ENCODE data around the gene MCC.

Gene MCC

GRCh38 chr5:113358696-113359095 is 129.6 kb downstream of the MCC start:
- DNase-seq = no peak
- Histone ChIP-seq H2BK5ac (ENCODE audit: low read depth, low read length, poor library complexity) (no peak overlapping the region), H4K12ac (ENCODE audit: low read depth, low read length) (no peak overlapping the region), H3K79me1 (ENCODE audit: low read length) (no peaks in the 10 kb centered on the region), H3K23ac (ENCODE audit: low read length) (no peak overlapping the region), H3K14ac (ENCODE audit: low read length) (no peak overlapping the region), H3K4me1 (ENCODE audit: control insufficient read depth in 1 of 2, insufficient read depth in 2 of 2, low read length in 2 of 2) (no peaks in the 10 kb centered on the region), H3K4ac (ENCODE audit: low read depth, low read length) (no peak overlapping the region), H3K4me3 (ENCODE audit: low read depth, low read length) (no peak overlapping the region), H3K9me3 (ENCODE audit: insufficient read depth, low read depth, low read length) (no peaks in the 10 kb centered on the region), H2BK120ac (ENCODE audit: insufficient read depth, low read length, poor library complexity) (no peak overlapping the region), H2AFZ (ENCODE audit: insufficient read depth, low read length, poor library complexity) (no peak overlapping the region), H3K9ac (ENCODE audit: low read length) (no peak overlapping the region), H3K18ac (ENCODE audit: low read length) (no peak overlapping the region), H3K79me2 (ENCODE audit: control insufficient read depth, insufficient read depth, low read length, poor library complexity) (no peaks in the 10 kb centered on the region), H2AK5ac (ENCODE audit: low read length) (no peak overlapping the region), H3K27ac (ENCODE audit: low read depth, low read length) (no peak overlapping the region), H4K91ac (ENCODE audit: low read depth, low read length) (no peak overlapping the region), H3K27me3 (ENCODE audit: insufficient read depth, low read length) (no peaks in the 10 kb centered on the region), H2BK12ac (ENCODE audit: low read length) (no peak overlapping the region), H3K36me3 (ENCODE audit: control insufficient read depth in 1 of 2, insufficient read depth in 2 of 2, low read length in 2 of 2) (no peaks in the 10 kb centered on the region), H4K8ac (ENCODE audit: low read depth, low read length) (no peak overlapping the region), H3K4me2 (ENCODE audit: low read length) (no peak overlapping the region)
- WGBS (ENCODE audit: extremely low coverage, insufficient coverage, insufficient read length) = no CpG with 5 or more reads among the region's 3 CpGs

- H3K4me1 ChIP-seq (ENCODE audit: control insufficient read depth in 1 of 2, insufficient read depth in 2 of 2, low read length in 2 of 2) = peaks cover 0 to 2% of the 10 kb centered on the region in 2 experiments
- no peaks in the 10 kb centered on the region for H3K79me1 ChIP-seq (ENCODE audit: low read length)
- no peaks in the 10 kb centered on the region for H3K9me3 ChIP-seq (ENCODE audit: insufficient read depth, low read depth, low read length)
- no peak overlapping the region for H4K12ac ChIP-seq (ENCODE audit: low read depth, low read length)
- WGBS (ENCODE audit: extremely low coverage, insufficient coverage, insufficient read length) = no CpG with 5 or more reads among the region's 3 CpGs
- no peak overlapping the region for H3K4ac ChIP-seq (ENCODE audit: low read depth, low read length)
- H3K79me2 ChIP-seq (ENCODE audit: control insufficient read depth, insufficient read depth, low read length, poor library complexity) = no peaks in the 10 kb centered on the region
- H2BK120ac ChIP-seq (ENCODE audit: insufficient read depth, low read length, poor library complexity) = no peak overlapping the region
- no peak overlapping the region for H2BK5ac ChIP-seq (ENCODE audit: low read depth, low read length, poor library complexity)
- H4K91ac ChIP-seq (ENCODE audit: low read depth, low read length) = no peak overlapping the region
- H3K4me2 ChIP-seq (ENCODE audit: low read length) = no peak overlapping the region
- no peak overlapping the region for H2BK12ac ChIP-seq (ENCODE audit: low read length)
- no peak overlapping the region for H3K14ac ChIP-seq (ENCODE audit: low read length)
- no peaks in the 10 kb centered on the region for H3K27me3 ChIP-seq (ENCODE audit: insufficient read depth, low read length)
- no peak overlapping the region for H3K9ac ChIP-seq (ENCODE audit: low read length)
- H2AFZ ChIP-seq (ENCODE audit: insufficient read depth, low read length, poor library complexity) = no peak overlapping the region
- DNase-seq = no peak
- no peak overlapping the region for H3K18ac ChIP-seq (ENCODE audit: low read length)
- no peak overlapping the region for H3K23ac ChIP-seq (ENCODE audit: low read length)
- no peaks in the 10 kb centered on the region for H3K36me3 ChIP-seq (ENCODE audit: control insufficient read depth in 1 of 2, insufficient read depth in 2 of 2, low read length in 2 of 2)
- H2AK5ac ChIP-seq (ENCODE audit: low read length) = no peak overlapping the region
- no peak overlapping the region for H3K27ac ChIP-seq (ENCODE audit: low read depth, low read length)
- no peak overlapping the region for H3K4me3 ChIP-seq (ENCODE audit: low read depth, low read length)
- H4K8ac ChIP-seq (ENCODE audit: low read depth, low read length) = no peak overlapping the region
These were observed 130.4 kb downstream of the MCC start for GRCh38 chr5:113357696-113358476.

GRCh38 chr5:113356487-113356886 is 131.8 kb downstream of the MCC start:
- Histone ChIP-seq H2BK120ac (ENCODE audit: insufficient read depth, low read length, poor library complexity) (no peak overlapping the region), H3K23ac (ENCODE audit: low read length) (no peak overlapping the region), H3K9ac (ENCODE audit: low read length) (no peak overlapping the region), H3K4me1 (ENCODE audit: control insufficient read depth in 1 of 2, insufficient read depth in 2 of 2, low read length in 2 of 2) (peaks cover 0 to 2% of the 10 kb centered on the region in 2 experiments), H3K79me2 (ENCODE audit: control insufficient read depth, insufficient read depth, low read length, poor library complexity) (no peaks in the 10 kb centered on the region), H3K79me1 (ENCODE audit: low read length) (no peaks in the 10 kb centered on the region), H3K4ac (ENCODE audit: low read depth, low read length) (no peak overlapping the region), H2AFZ (ENCODE audit: insufficient read depth, low read length, poor library complexity) (no peak overlapping the region), H3K9me3 (ENCODE audit: insufficient read depth, low read depth, low read length) (no peaks in the 10 kb centered on the region), H3K4me2 (ENCODE audit: low read length) (no peak overlapping the region), H4K8ac (ENCODE audit: low read depth, low read length) (no peak overlapping the region), H4K12ac (ENCODE audit: low read depth, low read length) (no peak overlapping the region), H2BK5ac (ENCODE audit: low read depth, low read length, poor library complexity) (no peak overlapping the region), H4K91ac (ENCODE audit: low read depth, low read length) (no peak overlapping the region), H3K27ac (ENCODE audit: low read depth, low read length) (no peak overlapping the region), H2BK12ac (ENCODE audit: low read length) (no peak overlapping the region), H3K14ac (ENCODE audit: low read length) (no peak overlapping the region), H3K27me3 (ENCODE audit: insufficient read depth, low read length) (no peaks in the 10 kb centered on the region), H3K18ac (ENCODE audit: low read length) (no peak overlapping the region), H2AK5ac (ENCODE audit: low read length) (no peak overlapping the region), H3K36me3 (ENCODE audit: control insufficient read depth in 1 of 2, insufficient read depth in 2 of 2, low read length in 2 of 2) (no peaks in the 10 kb centered on the region), H3K4me3 (ENCODE audit: low read depth, low read length) (no peak overlapping the region)
- WGBS (ENCODE audit: extremely low coverage, insufficient coverage, insufficient read length) = no CpG with 5 or more reads among the region's 1 CpG
- DNase-seq = no peak

- no peaks in the 10 kb centered on the region for H3K36me3 ChIP-seq (ENCODE audit: control insufficient read depth in 1 of 2, insufficient read depth in 2 of 2, low read length in 2 of 2)
- no peaks in the 10 kb centered on the region for H3K79me1 ChIP-seq (ENCODE audit: low read length)
- H3K4me3 ChIP-seq (ENCODE audit: low read depth, low read length) = no peak overlapping the region
- no peak overlapping the region for H4K8ac ChIP-seq (ENCODE audit: low read depth, low read length)
- no peak overlapping the region for H2BK5ac ChIP-seq (ENCODE audit: low read depth, low read length, poor library complexity)
- no peak overlapping the region for H2BK120ac ChIP-seq (ENCODE audit: insufficient read depth, low read length, poor library complexity)
- no peak overlapping the region for H3K27ac ChIP-seq (ENCODE audit: low read depth, low read length)
- no peak overlapping the region for H2AK5ac ChIP-seq (ENCODE audit: low read length)
- H3K4me1 ChIP-seq (ENCODE audit: control insufficient read depth in 1 of 2, insufficient read depth in 2 of 2, low read length in 2 of 2) = peaks cover 0 to 2% of the 10 kb centered on the region in 2 experiments
- H3K9me3 ChIP-seq (ENCODE audit: insufficient read depth, low read depth, low read length) = no peaks in the 10 kb centered on the region
- H3K4ac ChIP-seq (ENCODE audit: low read depth, low read length) = no peak overlapping the region
- no peak overlapping the region for H4K91ac ChIP-seq (ENCODE audit: low read depth, low read length)
- H3K79me2 ChIP-seq (ENCODE audit: control insufficient read depth, insufficient read depth, low read length, poor library complexity) = no peaks in the 10 kb centered on the region
- no peak overlapping the region for H3K23ac ChIP-seq (ENCODE audit: low read length)
- H3K9ac ChIP-seq (ENCODE audit: low read length) = no peak overlapping the region
- no peak for DNase-seq
- WGBS (ENCODE audit: extremely low coverage, insufficient coverage, insufficient read length) = no CpG with 5 or more reads among the region's 1 CpG
- H2AFZ ChIP-seq (ENCODE audit: insufficient read depth, low read length, poor library complexity) = no peak overlapping the region
- no peak overlapping the region for H3K4me2 ChIP-seq (ENCODE audit: low read length)
- no peaks in the 10 kb centered on the region for H3K27me3 ChIP-seq (ENCODE audit: insufficient read depth, low read length)
- H4K12ac ChIP-seq (ENCODE audit: low read depth, low read length) = no peak overlapping the region
- no peak overlapping the region for H2BK12ac ChIP-seq (ENCODE audit: low read length)
- H3K18ac ChIP-seq (ENCODE audit: low read length) = no peak overlapping the region
- no peak overlapping the region for H3K14ac ChIP-seq (ENCODE audit: low read length)
These were observed 134.2 kb downstream of the MCC start for GRCh38 chr5:113354055-113354454.
